Activated naive CD8-positive, alpha-beta T cell treated with anti-CD3 and anti-CD28 coated beads, Interleukin-2, amount 50 U/mL, for 24 hours (primary cell): ENCODE measurements around the gene NRN1L.

ENCODE experiments used
- ATAC-seq: fragments of 150-1000 bp; cut with Tn5 transposase; one replicate; pipeline ENCODE4 v1.10.0; 2021
- DNase-seq: peaks from one replicate; pipeline ENCODE4 v3.0.0; 2021
- H3K27ac Mint-ChIP-seq: one replicate; pipeline ENCODE4 v1.8.0; 2021; ENCODE audit warnings: mild to moderate bottlenecking, mixed read lengths
- H3K27me3 Mint-ChIP-seq: one replicate; pipeline ENCODE4 v1.8.0; 2021; ENCODE audit warnings: mixed read lengths
- H3K36me3 Mint-ChIP-seq: one replicate; pipeline ENCODE4 v1.8.0; 2021; ENCODE audit warnings: low read depth, mixed read lengths
- H3K4me1 Mint-ChIP-seq: one replicate; pipeline ENCODE4 v1.8.0; 2021; ENCODE audit warnings: mixed read lengths
- H3K4me3 Mint-ChIP-seq: one replicate; pipeline ENCODE4 v1.8.0; 2021; ENCODE audit warnings: mild to moderate bottlenecking, moderate library complexity, mixed read lengths
- H3K9me3 Mint-ChIP-seq: one replicate; pipeline ENCODE4 v1.8.0; 2021; ENCODE audit warnings: mixed read lengths

Gene NRN1L

DNA sequence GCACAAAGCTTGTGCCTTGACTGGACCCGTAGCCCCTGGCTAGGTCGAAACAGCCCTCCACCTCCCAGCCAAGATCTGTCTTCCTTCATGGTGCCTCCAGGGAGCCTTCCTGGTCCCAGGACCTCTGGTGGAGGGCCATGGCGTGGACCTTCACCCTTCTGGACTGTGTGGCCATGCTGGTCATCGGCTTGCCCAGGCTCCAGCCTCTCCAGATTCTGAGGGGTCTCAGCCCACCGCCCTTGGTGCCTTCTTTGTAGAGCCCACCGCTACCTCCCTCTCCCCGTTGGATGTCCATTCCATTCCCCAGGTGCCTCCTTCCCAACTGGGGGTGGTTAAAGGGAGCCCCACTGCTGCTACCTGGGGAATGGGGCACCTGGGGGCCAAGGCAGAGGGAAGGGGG, 43.5 kb downstream of the NRN1L start:
- H3K4me1 Mint-ChIP-seq = peaks cover 4% of the 10 kb centered on the region
- no peaks in the 10 kb centered on the region for H3K9me3 Mint-ChIP-seq
- H3K27me3 Mint-ChIP-seq = no peaks in the 10 kb centered on the region
- no peak overlapping the region for H3K27ac Mint-ChIP-seq
- no peak for DNase-seq
- peaks cover 6% of the 10 kb centered on the region for H3K36me3 Mint-ChIP-seq
- H3K4me3 Mint-ChIP-seq = no peak overlapping the region
- ATAC-seq = no peak

DNA sequence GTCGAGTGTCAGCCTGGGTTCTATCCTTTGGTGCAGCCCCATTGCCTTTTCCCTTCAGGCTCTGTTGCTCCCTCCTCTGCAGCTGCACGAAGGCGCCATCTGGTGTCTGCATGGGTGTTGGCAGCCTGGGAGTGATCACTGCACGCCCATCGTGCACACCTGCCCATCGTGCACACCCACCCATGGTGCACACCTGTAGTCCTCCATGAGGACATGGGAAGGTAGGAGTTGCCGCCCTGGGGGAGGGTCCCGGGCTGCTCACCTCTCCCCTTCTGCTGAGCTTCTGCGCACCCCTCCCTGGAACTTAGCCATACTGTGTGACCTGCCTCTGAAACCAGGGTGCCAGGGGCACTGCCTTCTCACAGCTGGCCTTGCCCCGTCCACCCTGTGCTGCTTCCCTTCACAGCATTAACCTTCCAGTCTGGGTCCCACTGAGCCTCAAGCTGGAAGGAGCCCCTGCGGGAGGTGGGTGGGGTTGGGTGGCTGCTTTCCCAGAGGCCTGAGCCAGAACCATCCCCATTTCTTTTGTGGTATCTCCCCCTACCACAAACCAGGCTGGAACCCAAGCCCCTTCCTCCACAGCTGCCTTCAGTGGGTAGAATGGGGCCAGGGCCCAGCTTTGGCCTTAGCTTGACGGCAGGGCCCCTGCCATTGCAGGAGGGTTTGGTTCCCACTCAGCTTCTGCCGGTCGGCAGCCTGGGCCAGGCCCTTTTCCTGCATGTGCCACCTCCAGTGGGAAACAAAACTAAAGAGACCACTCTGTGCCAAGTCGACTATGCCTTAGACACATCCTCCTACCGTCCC, 44.1 kb downstream of the NRN1L start:
- peaks cover 4% of the 10 kb centered on the region for H3K4me1 Mint-ChIP-seq

DNA sequence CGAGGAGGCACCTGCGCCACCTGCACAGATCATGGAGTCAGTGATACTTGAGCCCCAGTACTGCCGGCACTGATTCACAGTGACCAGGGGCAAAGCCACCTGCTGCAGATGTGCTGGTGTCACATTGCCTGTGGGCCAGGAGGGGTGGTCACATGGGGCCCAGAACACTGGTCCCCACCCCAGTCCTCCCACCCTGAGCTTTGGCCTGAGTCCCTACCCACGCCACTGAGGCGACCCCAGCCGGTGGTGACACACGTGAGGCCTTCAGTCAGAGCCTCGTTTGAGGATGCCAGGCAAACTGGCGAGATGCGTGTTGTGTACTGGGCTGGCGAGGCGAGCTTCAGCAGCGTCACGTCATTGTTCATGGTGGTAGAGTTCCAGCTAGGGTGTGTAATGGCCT, 45.5 kb downstream of the NRN1L start:
- ATAC-seq (no peak), DNase-seq (no peak)
- H3K4me3 Mint-ChIP-seq = no peak overlapping the region
- no peaks in the 10 kb centered on the region for H3K9me3 Mint-ChIP-seq
- H3K4me1 Mint-ChIP-seq = peaks cover 11% of the 10 kb centered on the region
- H3K27ac Mint-ChIP-seq = no peak overlapping the region
- no peaks in the 10 kb centered on the region for H3K27me3 Mint-ChIP-seq
- peaks cover 22% of the 10 kb centered on the region for H3K36me3 Mint-ChIP-seq

More for the DNA sequence above, 44.1 kb downstream of the NRN1L start:
- peak; percentile 84 for DNase-seq
- H3K27ac Mint-ChIP-seq = no peak overlapping the region
- peak; percentile 80 for ATAC-seq
- peaks cover 9% of the 10 kb centered on the region for H3K36me3 Mint-ChIP-seq
- H3K9me3 Mint-ChIP-seq = no peaks in the 10 kb centered on the region
- H3K4me3 Mint-ChIP-seq = no peak overlapping the region
- no peaks in the 10 kb centered on the region for H3K27me3 Mint-ChIP-seq

DNA sequence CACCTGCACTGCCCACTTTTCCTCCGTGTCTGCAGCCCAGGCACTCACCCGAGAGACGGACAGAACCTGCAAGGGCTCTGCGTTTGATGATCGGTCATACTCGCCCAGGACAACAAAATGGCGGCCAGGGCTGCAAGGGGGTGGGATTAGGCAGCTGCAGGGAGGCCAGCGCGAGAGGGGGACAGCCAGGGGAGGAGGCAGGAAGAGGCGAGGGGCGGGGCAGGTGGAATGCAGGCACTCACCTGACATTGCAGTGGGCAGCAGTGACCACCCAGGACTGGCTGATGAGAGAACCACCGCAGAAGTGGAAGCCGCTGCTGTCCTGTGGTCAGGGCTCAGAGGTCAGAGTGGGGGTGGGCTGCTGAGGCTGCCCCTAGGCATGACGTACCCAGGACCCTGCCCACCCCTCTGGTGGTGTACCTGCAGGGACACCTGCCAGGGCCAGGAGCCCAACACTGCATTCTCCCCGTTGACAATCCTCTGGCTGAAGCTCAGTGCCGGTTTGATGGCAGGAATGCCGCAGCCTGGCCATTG, 46.1 kb downstream of the NRN1L start:
- ATAC-seq (no peak), DNase-seq (no peak)
- Mint-ChIP-seq H3K4me3 (no peak overlapping the region), H3K27me3 (no peaks in the 10 kb centered on the region), H3K36me3 (peaks cover 28% of the 10 kb centered on the region), H3K4me1 (peaks cover 15% of the 10 kb centered on the region), H3K27ac (no peak overlapping the region), H3K9me3 (no peaks in the 10 kb centered on the region)

DNA sequence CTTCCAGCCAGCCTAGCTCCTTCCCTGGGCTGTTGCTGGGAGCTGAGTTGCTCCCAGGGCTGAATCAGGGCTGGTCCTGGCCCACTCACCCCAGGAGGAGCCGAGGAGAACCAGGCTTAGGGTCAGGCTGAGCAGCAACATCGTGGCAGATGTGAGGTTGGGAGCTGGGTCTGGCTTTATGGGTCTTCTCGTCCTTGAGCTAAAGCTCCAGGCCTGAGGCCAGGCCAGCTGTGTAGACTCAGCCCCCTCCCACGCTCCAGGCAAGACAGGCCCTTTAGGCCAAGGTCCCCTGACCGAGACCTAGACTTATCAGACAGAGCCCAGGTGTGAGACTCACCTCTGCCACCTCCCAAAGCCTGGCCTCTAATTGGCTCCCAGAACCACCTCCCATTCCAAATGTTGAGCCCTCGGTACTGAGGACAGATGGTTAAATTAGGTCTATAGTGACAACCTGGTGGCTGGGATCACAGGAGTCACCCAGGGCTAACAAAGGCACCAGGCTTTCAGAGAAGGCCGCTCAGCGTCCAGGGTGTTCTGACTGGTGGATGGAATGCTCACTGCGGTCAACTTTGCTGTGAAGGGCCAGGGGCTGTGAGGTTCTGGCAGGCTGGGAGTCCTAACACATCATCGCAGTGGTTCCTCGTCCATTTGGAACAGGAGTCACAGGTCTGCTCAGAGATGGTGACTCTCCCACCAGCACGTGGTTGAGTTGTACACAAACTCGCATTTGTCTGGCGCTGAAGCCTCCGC, 47.2 kb downstream of the NRN1L start, which contains the start of gene CTRL:
TSS of gene CTRL (minus strand) at position 151 of the 750 bp plus-strand sequence. CDS start at position 141, 10 bp downstream.
- no peaks in the 10 kb centered on the region for H3K9me3 Mint-ChIP-seq
- H3K27ac Mint-ChIP-seq = peak within 1 kb of the TSS; percentile 54
- ATAC-seq = no peak
- no peak within 1 kb of the TSS for H3K4me3 Mint-ChIP-seq
- peaks cover 36% of the 10 kb centered on the region for H3K36me3 Mint-ChIP-seq
- peaks cover 17% of the 10 kb centered on the region for H3K4me1 Mint-ChIP-seq
- no peaks in the 10 kb centered on the region for H3K27me3 Mint-ChIP-seq
- no peak for DNase-seq

DNA sequence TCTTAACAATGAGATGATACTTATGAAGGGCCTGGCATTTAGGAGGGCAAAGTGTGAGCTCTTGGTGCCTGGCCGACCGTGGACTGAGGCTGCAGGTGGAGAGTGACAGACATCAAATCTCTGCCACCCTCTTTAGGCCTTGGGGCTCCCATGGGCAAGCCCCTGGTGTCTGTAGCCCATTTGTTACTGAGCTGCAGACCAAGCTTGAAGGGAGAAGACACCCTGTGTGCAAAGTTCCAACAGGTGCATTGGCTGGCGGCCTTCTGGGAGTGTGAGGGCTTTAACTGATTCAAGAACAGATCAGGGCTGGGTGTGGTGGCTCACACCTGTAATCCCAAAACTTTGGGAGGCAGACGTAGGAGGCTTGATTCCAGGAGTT, 47.8 kb downstream of the NRN1L start:
- peaks cover 41% of the 10 kb centered on the region for H3K36me3 Mint-ChIP-seq
- peaks cover 22% of the 10 kb centered on the region for H3K4me1 Mint-ChIP-seq
- no peak for ATAC-seq
- H3K4me3 Mint-ChIP-seq = no peak overlapping the region
- no peaks in the 10 kb centered on the region for H3K9me3 Mint-ChIP-seq
- no peaks in the 10 kb centered on the region for H3K27me3 Mint-ChIP-seq
- peak overlapping the region; percentile 54 for H3K27ac Mint-ChIP-seq
- no peak for DNase-seq

DNA sequence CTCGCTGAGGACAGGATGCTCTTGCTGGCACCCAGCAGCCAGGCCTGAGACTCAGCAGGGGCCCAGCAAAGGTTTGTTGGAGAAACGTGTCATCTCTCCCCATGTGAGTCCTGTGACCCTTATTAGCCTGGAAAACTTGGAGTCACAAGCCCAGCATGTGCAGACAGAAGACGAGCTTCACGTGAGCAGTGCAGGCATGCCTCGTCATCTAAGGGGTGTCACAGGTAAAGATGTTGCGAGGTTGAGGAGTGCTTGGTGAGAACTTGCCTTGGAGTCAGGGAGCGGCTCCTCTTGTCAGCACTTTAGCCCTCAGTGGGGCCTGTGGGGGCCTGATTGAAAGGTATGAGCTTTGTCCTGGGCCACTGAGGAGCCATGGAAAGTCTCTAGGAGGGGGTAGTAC, 49.1 kb downstream of the NRN1L start:
- Mint-ChIP-seq H3K27me3 (no peaks in the 10 kb centered on the region), H3K36me3 (peaks cover 41% of the 10 kb centered on the region), H3K4me1 (peaks cover 24% of the 10 kb centered on the region), H3K9me3 (no peaks in the 10 kb centered on the region), H3K4me3 (peak overlapping the region; percentile 100), H3K27ac (peak overlapping the region; percentile 100)
- DNase-seq = no peak
- ATAC-seq = no peak

DNA sequence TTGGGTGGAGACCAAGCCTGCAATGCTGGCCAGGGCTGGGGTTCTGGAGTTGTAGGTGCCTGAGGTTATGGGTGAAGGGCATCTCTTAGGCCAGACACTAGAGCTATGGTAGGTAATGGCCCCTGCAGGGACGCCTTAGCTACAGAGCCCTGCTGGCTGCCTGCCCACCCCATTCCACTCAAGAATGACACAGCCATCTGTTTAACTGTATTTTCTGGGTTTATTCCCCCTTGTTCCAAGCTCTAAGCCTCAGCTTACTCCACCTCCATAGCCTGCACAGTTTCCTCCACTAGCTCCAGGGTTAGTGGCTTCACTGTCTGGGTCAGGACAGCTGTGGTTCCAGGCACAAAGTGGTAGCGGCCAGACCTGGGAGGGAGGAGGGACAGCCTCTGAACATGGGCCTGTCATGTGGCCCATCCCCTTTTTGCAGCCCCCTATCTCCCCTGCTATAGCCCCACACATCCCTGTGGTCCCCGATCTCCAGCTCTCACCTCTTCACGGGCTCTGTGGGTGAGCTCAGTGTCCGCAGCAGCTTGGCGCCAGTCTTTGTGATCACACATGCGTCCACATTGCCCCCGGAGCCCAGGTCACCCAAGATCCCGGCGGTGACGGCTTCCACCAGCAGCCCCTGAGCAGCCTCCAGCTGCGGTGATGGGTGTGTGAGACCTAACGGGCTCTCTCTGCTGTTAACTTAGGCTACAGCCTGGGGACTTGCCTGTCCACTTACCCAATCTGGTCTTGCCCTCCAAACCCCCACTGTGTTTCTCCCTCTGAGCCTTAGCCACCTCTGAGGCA, 49.8 kb downstream of the NRN1L start:
- no peaks in the 10 kb centered on the region for H3K9me3 Mint-ChIP-seq
- peaks cover 41% of the 10 kb centered on the region for H3K36me3 Mint-ChIP-seq
- no peak for ATAC-seq
- H3K27me3 Mint-ChIP-seq = no peaks in the 10 kb centered on the region
- peaks cover 31% of the 10 kb centered on the region for H3K4me1 Mint-ChIP-seq
- peak overlapping the region; percentile 100 for H3K4me3 Mint-ChIP-seq
- peak overlapping the region; percentile 100 for H3K27ac Mint-ChIP-seq
- DNase-seq = no peak

DNA sequence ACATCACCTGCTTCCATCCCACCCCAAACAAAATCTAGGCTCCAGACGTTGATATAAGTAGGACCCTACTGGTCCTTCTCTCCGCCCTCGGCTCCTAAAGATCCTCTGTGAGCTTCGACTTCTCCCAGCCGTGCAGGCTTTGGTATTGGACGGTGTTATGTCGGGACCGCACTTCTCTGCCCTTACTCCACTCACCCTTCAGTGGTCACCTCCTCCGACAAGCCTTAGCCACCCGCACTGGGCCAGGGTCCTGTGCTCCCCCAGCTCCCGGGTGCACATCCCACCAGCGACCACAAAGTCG, 50.4 kb downstream of the NRN1L start:
- H3K4me1 Mint-ChIP-seq = peaks cover 36% of the 10 kb centered on the region
- DNase-seq (no peak), ATAC-seq (no peak)
- H3K27me3 Mint-ChIP-seq = no peaks in the 10 kb centered on the region
- H3K27ac Mint-ChIP-seq = peak overlapping the region; percentile 100
- no peaks in the 10 kb centered on the region for H3K9me3 Mint-ChIP-seq
- peaks cover 41% of the 10 kb centered on the region for H3K36me3 Mint-ChIP-seq
- peak overlapping the region; percentile 100 for H3K4me3 Mint-ChIP-seq

DNA sequence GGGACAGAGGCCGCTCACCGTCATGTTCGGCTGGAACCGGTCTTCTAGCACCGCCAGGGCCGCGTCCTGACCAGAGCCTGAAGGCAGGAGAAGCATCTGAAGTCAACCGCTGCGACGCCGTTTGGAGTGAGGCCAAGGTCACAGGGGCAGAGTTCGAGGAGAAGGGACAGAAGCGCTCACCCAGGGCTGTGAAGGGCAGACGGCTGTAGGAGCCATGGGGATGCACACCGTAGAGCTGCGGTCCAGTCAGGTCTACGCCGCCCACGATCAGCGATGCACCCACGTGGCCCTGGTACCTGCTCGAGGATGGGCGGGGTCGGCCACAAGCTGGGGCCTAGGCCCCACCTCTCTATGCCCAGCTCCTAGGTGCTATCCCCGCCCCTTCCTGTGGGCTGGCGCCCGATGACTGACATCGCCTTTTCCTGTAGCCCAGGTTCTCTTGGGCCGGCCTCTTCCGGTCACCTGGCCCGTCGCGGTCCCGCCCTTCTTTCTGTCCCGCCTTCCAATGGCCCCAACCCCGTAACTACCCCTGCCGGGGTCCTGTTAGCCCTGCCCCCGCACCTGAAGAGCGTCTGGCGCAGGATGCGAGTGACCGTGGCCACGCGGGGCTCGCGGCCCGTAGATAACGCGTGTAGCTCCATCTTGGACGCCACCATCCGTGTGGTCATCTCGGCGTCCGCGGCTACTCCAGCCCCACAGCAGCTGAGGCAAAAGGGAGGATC, 50.9 kb downstream of the NRN1L start:
- peak; percentile 96 for DNase-seq
- Mint-ChIP-seq H3K27ac (peak overlapping the region; percentile 100), H3K4me3 (peak overlapping the region; percentile 100), H3K4me1 (peaks cover 41% of the 10 kb centered on the region), H3K9me3 (no peaks in the 10 kb centered on the region), H3K36me3 (peaks cover 41% of the 10 kb centered on the region), H3K27me3 (no peaks in the 10 kb centered on the region)
- peak; percentile 91 for ATAC-seq
